ENCODE data around the gene IL17REL. TPM values are rescaled to one million over a fixed set of nuclear protein-coding genes. Genes with fewer than 3 reads are reported as not detected.

The IL17REL gene
- total and polyA plus RNA-seq, 10 of the 15 experiments (the other 5 are each of a cell fraction or from before 2014, with no cell fraction given): 0.03 TPM; not detected in 9

DNA sequence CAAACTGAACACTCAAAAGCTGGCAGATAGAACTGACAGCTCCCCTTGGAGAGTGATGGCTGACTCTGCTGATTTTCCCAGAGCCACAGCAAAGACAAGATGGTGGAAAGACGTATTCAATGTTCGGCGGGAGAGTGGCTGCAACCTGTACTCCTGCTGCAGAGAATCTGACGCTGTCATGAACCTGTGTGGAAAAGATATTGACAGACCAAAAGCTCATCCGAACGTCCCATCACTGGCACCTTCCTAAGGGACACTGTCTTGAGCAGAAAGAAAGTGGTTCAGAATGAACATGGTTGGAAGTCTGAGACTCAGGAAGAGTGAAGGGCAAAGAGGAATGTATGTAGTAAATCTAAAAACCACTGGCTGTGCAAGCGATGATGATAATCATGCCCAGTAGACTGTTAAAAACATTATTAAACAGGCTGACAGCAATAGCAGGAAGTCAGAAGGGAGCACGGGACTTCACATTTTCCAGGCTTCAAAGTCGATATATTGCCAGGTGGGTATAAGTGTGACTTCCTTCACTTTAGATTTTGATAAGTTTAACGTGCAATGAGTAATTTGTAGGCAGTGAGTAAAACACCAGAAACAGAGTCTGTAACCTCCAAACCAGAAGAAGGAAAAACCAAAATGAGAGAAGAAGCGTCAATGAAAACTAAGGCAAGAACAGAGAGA is 6.2 kb upstream of the IL17REL start (continued):
- no peak for TF ChIP-seq NFYB (IDR thresholded peaks at IDR 0.05; ENCODE audit: insufficient read depth, low read depth, low read length)

DNA sequence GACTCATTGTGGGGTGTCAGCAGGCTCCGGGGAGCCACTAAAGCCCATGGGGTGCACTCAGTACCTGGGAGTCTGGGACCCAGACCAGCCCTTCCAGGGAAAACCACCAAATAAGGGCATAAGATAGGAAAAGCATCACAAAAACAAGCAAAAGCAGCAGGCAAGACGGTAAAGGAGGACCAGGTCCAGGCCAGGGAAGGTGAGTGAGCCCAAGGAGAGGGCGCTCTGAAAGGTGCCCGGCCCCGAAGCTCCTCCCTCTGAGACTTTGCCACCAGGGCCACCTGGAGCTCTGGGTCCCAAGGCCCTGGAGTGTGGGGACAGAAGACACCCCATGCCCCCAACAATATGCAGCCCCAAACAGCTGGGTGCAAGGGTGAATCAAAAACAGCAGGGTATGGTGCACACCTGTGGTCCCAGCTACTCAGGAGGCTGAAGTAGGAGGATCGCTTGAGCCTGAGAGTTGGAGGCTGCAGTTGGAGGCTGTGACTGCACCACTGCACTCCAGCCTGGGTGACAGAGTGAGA is 5.2 kb upstream of the IL17REL start:
- Histone ChIP-seq H3K9me3 (replicated peaks; ENCODE audit: control insufficient read depth, insufficient read depth, low read length) (no peaks in the 10 kb centered on the region; the same call in 2 of the 3 replicates), H3K27ac (ENCODE audit: control insufficient read depth, insufficient read depth) (no peak overlapping the region), H3K27me3 (replicated peaks in 1 of 2; ENCODE audit: control insufficient read depth in 2 of 2, insufficient read depth in 2 of 2, low read length in 1 of 2) (no peaks in the 10 kb centered on the region; a peak in 2 of 4 replicates), H3K9ac (ENCODE audit: control insufficient read depth, insufficient read depth, low read length) (no peak overlapping the region), H2AFZ (ENCODE audit: control insufficient read depth, low read depth, low read length) (no peak overlapping the region), H3K36me3 (ENCODE audit: control insufficient read depth in 2 of 2, insufficient read depth in 2 of 2, low read length in 1 of 2) (no peaks in the 10 kb centered on the region), H4K20me1 (ENCODE audit: control insufficient read depth, insufficient read depth) (no peaks in the 10 kb centered on the region), H3K4me2 (ENCODE audit: control insufficient read depth, insufficient read depth) (peak overlapping the region; percentile 40; the same call in 1 of the 2 replicates), H3K4me1 (ENCODE audit: control insufficient read depth, insufficient read depth, low read length) (peaks cover 25% of the 10 kb centered on the region), H3K79me2 (ENCODE audit: control insufficient read depth, insufficient read depth, low read length) (no peaks in the 10 kb centered on the region), H3K4me3 (peak overlapping the region; percentile 16; the same call in 1 of the 2 replicates)
- DNase-seq (ENCODE audit: low read depth, low spot score): no peak
- ATAC-seq: no peak
- WGBS (ENCODE audit: insufficient coverage, insufficient replicate concordance, low lambda C conversion rate, missing lambda C conversion rate): 97% methylated on average over 6 of the region's 6 CpGs
- FAIRE-seq: no peak
- ChIA-PET SMC1A (ENCODE audit: uncharacterized antibody, unreplicated experiment) (no interaction called here), CTCF (interaction anchor here (0.6 to 2.7 kb wide), 7 partner anchors 23 to 92 kb away, joined by 3 to 18 read pairs (median 4); no protein-coding TSS in a partner anchor), POLR2A (interaction anchor here (0.6 to 1.4 kb wide), 4 partner anchors 10 to 183 kb away, joined by 3 to 4 read pairs (median 3); no protein-coding TSS in a partner anchor), RAD21 (ENCODE audit: unreplicated experiment) (interaction anchor here (0.9 to 3.0 kb wide), 4 partner anchors 12 to 87 kb away, joined by 3 to 13 read pairs (median 4); no protein-coding TSS in a partner anchor)
- in situ Hi-C loops (cut with MboI) (no loop called here), intact Hi-C loops (cut with micrococcal nuclease; ENCODE audit: unreplicated experiment) (loop anchor here (5.0 kb wide), 1 partner anchor 85 kb away; no protein-coding TSS in a partner anchor)
- no TSS peak for BruUV-seq (replicated peaks)
- TF ChIP-seq, protein P1, sequence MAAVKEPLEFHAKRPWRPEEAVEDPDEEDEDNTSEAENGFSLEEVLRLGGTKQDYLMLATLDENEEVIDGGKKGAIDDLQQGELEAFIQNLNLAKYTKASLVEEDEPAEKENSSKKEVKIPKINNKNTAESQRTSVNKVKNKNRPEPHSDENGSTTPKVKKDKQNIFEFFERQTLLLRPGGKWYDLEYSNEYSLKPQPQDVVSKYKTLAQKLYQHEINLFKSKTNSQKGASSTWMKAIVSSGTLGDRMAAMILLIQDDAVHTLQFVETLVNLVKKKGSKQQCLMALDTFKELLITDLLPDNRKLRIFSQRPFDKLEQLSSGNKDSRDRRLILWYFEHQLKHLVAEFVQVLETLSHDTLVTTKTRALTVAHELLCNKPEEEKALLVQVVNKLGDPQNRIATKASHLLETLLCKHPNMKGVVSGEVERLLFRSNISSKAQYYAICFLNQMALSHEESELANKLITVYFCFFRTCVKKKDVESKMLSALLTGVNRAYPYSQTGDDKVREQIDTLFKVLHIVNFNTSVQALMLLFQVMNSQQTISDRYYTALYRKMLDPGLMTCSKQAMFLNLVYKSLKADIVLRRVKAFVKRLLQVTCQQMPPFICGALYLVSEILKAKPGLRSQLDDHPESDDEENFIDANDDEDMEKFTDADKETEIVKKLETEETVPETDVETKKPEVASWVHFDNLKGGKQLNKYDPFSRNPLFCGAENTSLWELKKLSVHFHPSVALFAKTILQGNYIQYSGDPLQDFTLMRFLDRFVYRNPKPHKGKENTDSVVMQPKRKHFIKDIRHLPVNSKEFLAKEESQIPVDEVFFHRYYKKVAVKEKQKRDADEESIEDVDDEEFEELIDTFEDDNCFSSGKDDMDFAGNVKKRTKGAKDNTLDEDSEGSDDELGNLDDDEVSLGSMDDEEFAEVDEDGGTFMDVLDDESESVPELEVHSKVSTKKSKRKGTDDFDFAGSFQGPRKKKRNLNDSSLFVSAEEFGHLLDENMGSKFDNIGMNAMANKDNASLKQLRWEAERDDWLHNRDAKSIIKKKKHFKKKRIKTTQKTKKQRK (IDR thresholded peaks at IDR 0.05; ENCODE audit: low read depth, low read length): no peak
- no peak for TF ChIP-seq KLF5 (IDR thresholded peaks at IDR 0.05; ENCODE audit: partially characterized antibody)
- TF ChIP-seq, protein P2, sequence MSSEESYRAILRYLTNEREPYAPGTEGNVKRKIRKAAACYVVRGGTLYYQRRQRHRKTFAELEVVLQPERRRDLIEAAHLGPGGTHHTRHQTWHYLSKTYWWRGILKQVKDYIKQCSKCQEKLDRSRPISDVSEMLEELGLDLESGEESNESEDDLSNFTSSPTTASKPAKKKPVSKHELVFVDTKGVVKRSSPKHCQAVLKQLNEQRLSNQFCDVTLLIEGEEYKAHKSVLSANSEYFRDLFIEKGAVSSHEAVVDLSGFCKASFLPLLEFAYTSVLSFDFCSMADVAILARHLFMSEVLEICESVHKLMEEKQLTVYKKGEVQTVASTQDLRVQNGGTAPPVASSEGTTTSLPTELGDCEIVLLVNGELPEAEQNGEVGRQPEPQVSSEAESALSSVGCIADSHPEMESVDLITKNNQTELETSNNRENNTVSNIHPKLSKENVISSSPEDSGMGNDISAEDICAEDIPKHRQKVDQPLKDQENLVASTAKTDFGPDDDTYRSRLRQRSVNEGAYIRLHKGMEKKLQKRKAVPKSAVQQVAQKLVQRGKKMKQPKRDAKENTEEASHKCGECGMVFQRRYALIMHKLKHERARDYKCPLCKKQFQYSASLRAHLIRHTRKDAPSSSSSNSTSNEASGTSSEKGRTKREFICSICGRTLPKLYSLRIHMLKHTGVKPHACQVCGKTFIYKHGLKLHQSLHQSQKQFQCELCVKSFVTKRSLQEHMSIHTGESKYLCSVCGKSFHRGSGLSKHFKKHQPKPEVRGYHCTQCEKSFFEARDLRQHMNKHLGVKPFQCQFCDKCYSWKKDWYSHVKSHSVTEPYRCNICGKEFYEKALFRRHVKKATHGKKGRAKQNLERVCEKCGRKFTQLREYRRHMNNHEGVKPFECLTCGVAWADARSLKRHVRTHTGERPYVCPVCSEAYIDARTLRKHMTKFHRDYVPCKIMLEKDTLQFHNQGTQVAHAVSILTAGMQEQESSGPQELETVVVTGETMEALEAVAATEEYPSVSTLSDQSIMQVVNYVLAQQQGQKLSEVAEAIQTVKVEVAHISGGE (CRISPR knock-in tag; IDR thresholded peaks at IDR 0.05): no peak
- TF ChIP-seq RCOR1 (conservative IDR thresholded peaks at IDR 0.05; ENCODE audit: low read depth, low read length): no peak
